Measurements from ENCODE around the gene FBLN5.
"Not testable (repeated sequence)": the region's sequence is repeated elsewhere in the genome, so short reads cannot be mapped to it uniquely, and the experiment has no call there.

FBLN5 gene

DNA sequence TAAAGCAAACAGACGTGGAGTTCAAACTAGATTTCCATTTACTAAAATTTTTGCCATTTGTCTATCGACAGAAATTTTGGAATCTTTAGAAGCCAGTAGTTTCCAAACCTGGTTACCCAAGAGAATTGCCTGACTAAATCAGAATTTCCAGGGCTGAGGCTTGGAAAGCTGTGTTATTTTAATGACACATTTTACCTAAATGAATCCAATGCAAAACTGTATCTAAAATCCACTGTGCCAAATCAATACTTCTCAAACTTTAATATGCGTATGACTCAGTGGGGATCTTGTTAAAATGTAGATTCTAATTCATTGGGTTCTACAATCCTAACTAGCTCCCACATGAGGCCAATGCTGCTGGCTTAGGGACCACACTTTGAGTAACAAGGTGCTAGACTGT lies 45.2 kb downstream of the FBLN5 start:
- no peak for DNase-seq (ENCODE audit: low read depth)
- TF ChIP-seq, protein P1, sequence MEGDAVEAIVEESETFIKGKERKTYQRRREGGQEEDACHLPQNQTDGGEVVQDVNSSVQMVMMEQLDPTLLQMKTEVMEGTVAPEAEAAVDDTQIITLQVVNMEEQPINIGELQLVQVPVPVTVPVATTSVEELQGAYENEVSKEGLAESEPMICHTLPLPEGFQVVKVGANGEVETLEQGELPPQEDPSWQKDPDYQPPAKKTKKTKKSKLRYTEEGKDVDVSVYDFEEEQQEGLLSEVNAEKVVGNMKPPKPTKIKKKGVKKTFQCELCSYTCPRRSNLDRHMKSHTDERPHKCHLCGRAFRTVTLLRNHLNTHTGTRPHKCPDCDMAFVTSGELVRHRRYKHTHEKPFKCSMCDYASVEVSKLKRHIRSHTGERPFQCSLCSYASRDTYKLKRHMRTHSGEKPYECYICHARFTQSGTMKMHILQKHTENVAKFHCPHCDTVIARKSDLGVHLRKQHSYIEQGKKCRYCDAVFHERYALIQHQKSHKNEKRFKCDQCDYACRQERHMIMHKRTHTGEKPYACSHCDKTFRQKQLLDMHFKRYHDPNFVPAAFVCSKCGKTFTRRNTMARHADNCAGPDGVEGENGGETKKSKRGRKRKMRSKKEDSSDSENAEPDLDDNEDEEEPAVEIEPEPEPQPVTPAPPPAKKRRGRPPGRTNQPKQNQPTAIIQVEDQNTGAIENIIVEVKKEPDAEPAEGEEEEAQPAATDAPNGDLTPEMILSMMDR (IDR thresholded peaks at IDR 0.05; ENCODE audit: control insufficient read depth, insufficient read depth, low read depth, low read length, missing control alignments): no peak
- no peak overlapping the region for H3K4me3 ChIP-seq (ENCODE audit: control insufficient read depth, low read depth, low read length)

- TF ChIP-seq, protein P1 (IDR thresholded peaks at IDR 0.05; ENCODE audit: control insufficient read depth, insufficient read depth, low read depth, low read length, missing control alignments): no peak
- no peak for DNase-seq (ENCODE audit: low read depth)
- no peak overlapping the region for H3K4me3 ChIP-seq (ENCODE audit: control insufficient read depth, low read depth, low read length)
These were observed 45.9 kb downstream of the FBLN5 start for GRCh38 chr14:91901449-91902226.

DNA sequence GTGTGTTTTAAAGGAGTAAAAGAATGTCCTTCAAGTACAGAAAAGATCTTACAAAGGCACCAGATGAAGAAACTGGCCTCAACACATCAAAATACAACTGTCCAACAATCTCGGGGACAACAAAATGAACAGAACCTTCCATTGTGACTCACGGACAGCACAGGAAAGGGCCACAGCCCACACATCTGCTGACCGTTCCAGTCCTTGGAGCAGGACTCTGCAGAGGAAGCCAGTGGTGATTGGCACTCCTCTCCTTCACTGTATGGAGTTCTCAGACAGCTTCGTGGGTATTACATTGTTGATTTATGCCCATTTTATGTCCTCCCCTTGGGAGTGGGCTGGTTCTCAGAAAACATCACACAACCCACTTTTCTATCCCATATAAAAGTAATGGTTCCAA lies 47.7 kb downstream of the FBLN5 start:
- no peak for DNase-seq (ENCODE audit: low read depth)
- H3K4me3 ChIP-seq (ENCODE audit: control insufficient read depth, low read depth, low read length): no peak overlapping the region
- TF ChIP-seq, protein P1 (IDR thresholded peaks at IDR 0.05; ENCODE audit: control insufficient read depth, insufficient read depth, low read depth, low read length, missing control alignments): no peak

- DNase-seq (ENCODE audit: low read depth): no peak
These were observed 48.3 kb downstream of the FBLN5 start for GRCh38 chr14:91899213-91899612.

GRCh38 chr14:91898372-91898771 lies 49.1 kb downstream of the FBLN5 start:
- no peak for DNase-seq (ENCODE audit: low read depth)
- H3K4me3 ChIP-seq (ENCODE audit: control insufficient read depth, low read depth, low read length): no peak overlapping the region
- TF ChIP-seq, protein P1 (IDR thresholded peaks at IDR 0.05; ENCODE audit: control insufficient read depth, insufficient read depth, low read depth, low read length, missing control alignments): no peak

More at GRCh38 chr14:91899213-91899612, 48.3 kb downstream of the FBLN5 start:
- TF ChIP-seq, protein P1 (IDR thresholded peaks at IDR 0.05; ENCODE audit: control insufficient read depth, insufficient read depth, low read depth, low read length, missing control alignments): no peak
- no peak overlapping the region for H3K4me3 ChIP-seq (ENCODE audit: control insufficient read depth, low read depth, low read length)

- DNase-seq (ENCODE audit: low read depth); H3K4me3 ChIP-seq (ENCODE audit: control insufficient read depth, low read depth, low read length): not testable (repeated sequence)
These were observed 49.8 kb downstream of the FBLN5 start for GRCh38 chr14:91897716-91898115.

DNA sequence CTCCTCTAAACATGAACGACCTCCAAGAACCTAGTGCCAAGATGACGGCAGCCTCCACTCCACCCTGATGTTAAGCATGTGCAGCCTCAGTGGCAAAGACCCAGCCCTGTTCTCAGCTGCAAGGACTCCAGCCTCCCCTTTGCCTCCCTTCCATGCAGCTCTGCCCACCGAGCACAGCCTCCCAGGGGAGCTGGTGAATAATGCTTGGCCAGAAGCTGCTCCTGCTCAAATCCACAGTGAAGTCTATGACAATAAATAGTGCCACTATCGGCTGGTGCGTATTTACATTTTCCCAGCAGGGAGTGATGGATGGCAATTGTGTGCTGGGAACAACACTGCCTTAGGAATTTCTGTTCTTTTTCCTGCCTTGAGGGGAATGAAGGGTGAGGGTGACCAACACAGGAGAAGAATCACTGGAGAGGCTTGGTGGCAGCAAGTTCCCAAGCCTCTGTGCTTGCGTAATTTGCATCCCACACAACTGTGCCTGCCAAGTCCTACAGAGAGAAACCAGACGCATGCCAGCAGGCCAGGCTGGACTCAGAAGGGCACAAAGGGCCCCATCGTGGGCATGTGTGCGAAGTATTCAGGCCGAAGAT lies 50.3 kb downstream of the FBLN5 start:
- H3K4me3 ChIP-seq (ENCODE audit: control insufficient read depth, low read depth, low read length): no peak overlapping the region
- DNase-seq (ENCODE audit: low read depth): peak; percentile 29
- TF ChIP-seq, protein P1 (IDR thresholded peaks at IDR 0.05; ENCODE audit: control insufficient read depth, insufficient read depth, low read depth, low read length, missing control alignments): no peak

Data from AG09309 (cell line).